SU-DHL-6 (cell line): Measurements from ENCODE around the gene TMEM250.

Experiments used
- H2AFZ ChIP-seq: fragments of 200-600 bp; sonication (generic); 2 replicates; pipeline ENCODE4 v1.6.1; 2014; ENCODE audit warnings: low read depth, mild to moderate bottlenecking, moderate library complexity, mixed read lengths, antibody characterized with exemption, low read length; ENCODE audit not compliant: severe bottlenecking
- H3F3A ChIP-seq: fragments of 200-600 bp; shearing (Covaris generic); 2 replicates; pipeline ENCODE4 v1.6.0; 2016; ENCODE audit warnings: antibody characterized with exemption, mild to moderate bottlenecking; ENCODE audit not compliant: insufficient read depth
- H3K27ac ChIP-seq: fragments of 200-600 bp; sonication (generic); 2 replicates; pipeline ENCODE4 v1.5.1; 2016; ENCODE audit warnings: low read depth, mild to moderate bottlenecking, low read length, moderate library complexity, mixed read lengths
- H3K27me3 ChIP-seq: fragments of 200-600 bp; sonication (generic), shearing (Covaris generic); 2 replicates; pipeline ENCODE4 v1.6.0; 2014; ENCODE audit warnings: mild to moderate bottlenecking, low read length
- H3K36me3 ChIP-seq: fragments of 200-600 bp; sonication (generic); 2 replicates; pipeline ENCODE4 v1.6.1; 2014; ENCODE audit warnings: mild to moderate bottlenecking, low read length, mixed read lengths
- H3K4me2 ChIP-seq: fragments of 300-600, 200-600 bp; shearing (Covaris generic), sonication (generic); 2 replicates; pipeline ENCODE4 v1.6.0; 2014; ENCODE audit warnings: low read length, low read depth, mild to moderate bottlenecking; ENCODE audit not compliant: poor library complexity, severe bottlenecking
- H3K4me3 ChIP-seq: fragments of 200-600 bp; sonication (generic); 2 replicates; pipeline ENCODE4 v1.5.1; 2014; ENCODE audit warnings: antibody characterized with exemption, low read length, mild to moderate bottlenecking, mixed read lengths; ENCODE audit not compliant: insufficient read depth, poor library complexity, severe bottlenecking
- H3K79me2 ChIP-seq: fragments of 200-600 bp; sonication (generic); 2 replicates; pipeline ENCODE4 v1.6.1; 2014; ENCODE audit warnings: mild to moderate bottlenecking, low read length, moderate library complexity; ENCODE audit not compliant: insufficient read depth
- H3K9ac ChIP-seq: fragments of 200-600 bp; sonication (generic); 2 replicates; pipeline ENCODE4 v1.7.0; 2014; ENCODE audit warnings: mild to moderate bottlenecking, low read length
- H3K9me2 ChIP-seq: fragments of 200-600 bp; sonication (generic); replicated peaks from 2 replicates; pipeline ENCODE4 v1.6.1; 2014; ENCODE audit warnings: low read length; ENCODE audit not compliant: insufficient read depth
- H3K9me3 ChIP-seq: fragments of 200-600 bp; sonication (generic); 2 replicates; pipeline ENCODE4 v1.6.1; 2014; ENCODE audit warnings: low read length, mixed read lengths; ENCODE audit not compliant: insufficient read depth
- H4K20me1 ChIP-seq: fragments of 200-600 bp; sonication (generic); 2 replicates; pipeline ENCODE4 v1.6.1; 2014; ENCODE audit warnings: low read depth, mild to moderate bottlenecking, antibody characterized with exemption, low read length, moderate library complexity, mixed read lengths
- EZH2phosphoT487 ChIP-seq: fragments of 200-600 bp; sonication (generic), shearing (Covaris generic); conservative IDR thresholded peaks from 2 replicates; pipeline ENCODE4 v1.6.1; 2018; ENCODE audit warnings: mild to moderate bottlenecking, antibody characterized with exemption, low read length, moderate library complexity, mixed read lengths
- TF ChIP-seq, protein P1 (sequence below): fragments of 200-600 bp; sonication (generic); IDR thresholded peaks from one replicate; pipeline ENCODE4 v1.5.1; 2017; ENCODE audit warnings: antibody characterized with exemption, mild to moderate bottlenecking, low read length, moderate library complexity; ENCODE audit not compliant: insufficient read depth, poor library complexity, severe bottlenecking

TMEM250 gene

DNA sequence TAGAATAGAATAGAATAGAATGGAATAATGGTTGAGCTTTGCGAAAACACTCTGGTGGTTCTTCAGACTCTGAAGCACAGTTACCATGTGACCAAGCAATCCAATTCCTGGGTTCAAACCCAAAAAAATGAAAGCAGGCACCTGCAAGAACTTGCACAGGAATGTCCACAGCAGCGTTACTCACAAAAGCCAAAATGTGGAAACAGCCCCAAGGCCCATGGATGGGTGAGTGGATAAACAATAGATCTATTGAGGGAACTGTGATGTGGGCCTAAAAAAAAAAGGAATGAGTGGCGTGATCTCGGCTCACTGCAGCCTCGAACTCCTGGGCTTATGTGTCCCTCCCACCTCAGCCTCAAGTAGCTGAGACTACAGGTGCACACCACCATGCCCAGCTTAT is 21.4 kb upstream of the TMEM250 start:
- no peak overlapping the region for H3K27ac ChIP-seq
- TF ChIP-seq, protein P1, sequence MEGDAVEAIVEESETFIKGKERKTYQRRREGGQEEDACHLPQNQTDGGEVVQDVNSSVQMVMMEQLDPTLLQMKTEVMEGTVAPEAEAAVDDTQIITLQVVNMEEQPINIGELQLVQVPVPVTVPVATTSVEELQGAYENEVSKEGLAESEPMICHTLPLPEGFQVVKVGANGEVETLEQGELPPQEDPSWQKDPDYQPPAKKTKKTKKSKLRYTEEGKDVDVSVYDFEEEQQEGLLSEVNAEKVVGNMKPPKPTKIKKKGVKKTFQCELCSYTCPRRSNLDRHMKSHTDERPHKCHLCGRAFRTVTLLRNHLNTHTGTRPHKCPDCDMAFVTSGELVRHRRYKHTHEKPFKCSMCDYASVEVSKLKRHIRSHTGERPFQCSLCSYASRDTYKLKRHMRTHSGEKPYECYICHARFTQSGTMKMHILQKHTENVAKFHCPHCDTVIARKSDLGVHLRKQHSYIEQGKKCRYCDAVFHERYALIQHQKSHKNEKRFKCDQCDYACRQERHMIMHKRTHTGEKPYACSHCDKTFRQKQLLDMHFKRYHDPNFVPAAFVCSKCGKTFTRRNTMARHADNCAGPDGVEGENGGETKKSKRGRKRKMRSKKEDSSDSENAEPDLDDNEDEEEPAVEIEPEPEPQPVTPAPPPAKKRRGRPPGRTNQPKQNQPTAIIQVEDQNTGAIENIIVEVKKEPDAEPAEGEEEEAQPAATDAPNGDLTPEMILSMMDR: no peak
- no peak overlapping the region for H3K4me3 ChIP-seq
- H3K9me2 ChIP-seq: no peaks in the 10 kb centered on the region
- H3K9ac ChIP-seq: no peak overlapping the region
- no peaks in the 10 kb centered on the region for H3F3A ChIP-seq
- H3K27me3 ChIP-seq: no peaks in the 10 kb centered on the region
- H3K36me3 ChIP-seq: no peaks in the 10 kb centered on the region
- H3K4me2 ChIP-seq: no peak overlapping the region
- no peaks in the 10 kb centered on the region for H3K79me2 ChIP-seq
- no peaks in the 10 kb centered on the region for H3K9me3 ChIP-seq
- H2AFZ ChIP-seq: no peak overlapping the region
- no peaks in the 10 kb centered on the region for H4K20me1 ChIP-seq

DNA sequence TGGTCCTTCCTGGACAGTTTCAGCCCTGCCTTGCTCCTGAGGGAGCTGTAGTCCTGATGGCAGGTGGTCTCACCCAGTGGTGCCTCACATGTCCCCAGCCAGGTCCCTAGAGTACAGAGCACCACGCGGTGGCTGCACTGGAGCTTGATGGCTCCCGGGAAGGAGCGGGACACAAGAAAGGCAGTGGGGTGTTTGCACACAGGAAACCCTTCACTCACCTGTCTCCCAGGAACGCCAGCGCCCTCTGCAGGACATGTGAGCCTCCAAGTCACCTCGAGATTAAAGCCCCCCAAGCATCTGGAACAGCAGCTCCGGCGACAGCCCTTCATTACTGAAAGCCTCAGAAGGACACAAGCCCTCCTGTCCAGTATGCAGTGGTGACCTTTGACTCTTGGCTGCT is 19.9 kb upstream of the TMEM250 start:
- Histone ChIP-seq H3K4me2 (no peak overlapping the region), H3K9me3 (no peaks in the 10 kb centered on the region), H3K9me2 (no peaks in the 10 kb centered on the region), H3K27ac (no peak overlapping the region), H3F3A (no peaks in the 10 kb centered on the region), H4K20me1 (no peaks in the 10 kb centered on the region), H2AFZ (no peak overlapping the region), H3K36me3 (no peaks in the 10 kb centered on the region), H3K27me3 (no peaks in the 10 kb centered on the region), H3K9ac (no peak overlapping the region), H3K79me2 (no peaks in the 10 kb centered on the region), H3K4me3 (no peak overlapping the region)
- TF ChIP-seq EZH2phosphoT487: no peak
- TF ChIP-seq, protein P1: peak; percentile 49

DNA sequence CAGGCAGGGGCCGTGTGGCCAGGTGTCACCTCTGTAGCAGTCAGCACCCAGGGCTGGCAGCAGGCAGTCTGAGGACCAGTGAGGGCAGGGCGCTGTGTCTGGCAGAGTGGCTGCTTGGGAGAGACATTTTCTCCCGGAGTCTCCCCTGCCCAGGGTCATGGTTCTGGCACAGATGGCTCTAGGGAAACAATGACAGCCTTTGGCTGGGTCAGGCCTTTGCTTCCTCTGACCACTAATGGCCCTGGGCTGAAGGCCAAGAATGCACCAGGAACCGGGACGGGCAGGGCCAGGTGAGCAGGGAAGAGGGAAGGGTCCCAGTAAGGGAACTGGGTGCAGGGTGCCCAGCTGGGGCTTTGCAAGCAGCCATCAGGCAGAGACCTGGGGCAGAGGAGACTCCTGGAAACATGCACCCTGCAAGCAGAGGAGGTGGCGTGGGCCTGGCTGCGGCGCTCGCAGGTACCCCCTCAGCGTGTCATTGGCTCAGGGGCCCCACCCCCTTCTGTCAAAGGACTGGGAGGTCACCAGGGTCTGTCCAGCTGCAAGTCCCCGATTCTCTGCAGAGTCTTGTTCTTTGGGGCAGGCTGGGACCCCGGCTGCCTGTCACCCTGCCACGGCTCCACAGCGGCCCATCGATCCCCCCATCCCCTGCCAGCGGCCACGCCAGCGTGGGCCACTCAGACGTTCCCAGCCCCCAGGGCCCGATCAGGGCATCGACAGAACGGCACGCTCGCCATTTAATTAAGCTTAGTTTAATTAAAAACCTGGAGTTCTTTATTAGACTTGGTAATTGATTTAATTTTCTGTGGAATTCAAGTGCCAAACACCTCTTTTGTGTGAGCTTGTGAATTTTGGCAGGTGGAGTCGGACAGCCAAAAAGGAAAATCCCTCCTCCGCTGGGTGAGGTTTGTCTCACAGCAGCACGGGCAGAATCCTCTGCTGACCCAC is 18.9 kb upstream of the TMEM250 start:
- Histone ChIP-seq H3K4me3 (no peak overlapping the region), H3K27ac (no peak overlapping the region), H3K9me3 (no peaks in the 10 kb centered on the region), H3K9ac (no peak overlapping the region), H4K20me1 (no peaks in the 10 kb centered on the region), H3K27me3 (no peaks in the 10 kb centered on the region), H3F3A (no peaks in the 10 kb centered on the region), H3K79me2 (no peaks in the 10 kb centered on the region), H2AFZ (no peak overlapping the region), H3K9me2 (no peaks in the 10 kb centered on the region), H3K36me3 (no peaks in the 10 kb centered on the region), H3K4me2 (no peak overlapping the region)
- TF ChIP-seq, protein P1: no peak
